Endothelial cell of umbilical vein (primary cell): Measurements from ENCODE around the gene ATXN10. TPM values are rescaled to one million over a fixed set of nuclear protein-coding genes. Genes with fewer than 3 reads are reported as not detected.

ENCODE experiments used
- BruUV-seq: library from RNA; stranded (reverse); fragments of 400-500 nt; replicated peaks from 2 replicates; lab custom pipeline; 2021; lab: Mats Ljungman, UMichigan
- CTCF ChIA-PET: fragments of 300-600, 350-600 bp; sonication (Branson Sonifier 250); formaldehyde crosslinking; loops from one replicate; lab custom pipeline; 2021; ENCODE audit warnings: antibody characterized with exemption, inconsistent platforms; lab: Charles Lee
- POLR2A ChIA-PET: fragments of 300-600, 350-600 bp; sonication (Branson Sonifier 250); formaldehyde crosslinking; loops from one replicate; lab custom pipeline; 2021; ENCODE audit warnings: antibody characterized with exemption, inconsistent platforms; lab: Charles Lee
- DNase-seq: peaks from one replicate; pipeline ENCODE4 v3.0.0-alpha.2; 2011; ENCODE audit warnings: low read depth, low spot score
- FAIRE-seq: peaks from 2 replicates; lab custom pipeline; 2011; peaks lifted over from hg19 to GRCh38; lab: Jason Lieb, UNC
- H2AFZ ChIP-seq: 2 replicates; pipeline ENCODE4 v1.6.0; 2012; ENCODE audit warnings: low read depth, low read length, control low read depth, inconsistent platforms
- H3K27ac ChIP-seq: 2 replicates; pipeline ENCODE4 v1.5.1; 2011; ENCODE audit warnings: low read depth, mild to moderate bottlenecking, control low read depth, low read length, moderate library complexity; ENCODE audit not compliant: insufficient read depth
- H3K27me3 ChIP-seq, 2 experiments: 2 replicates each; pipeline versions ENCODE4 v1.6.0 to v1.6.1; 2011; ENCODE audit warnings: low read length in 2 of 2, mixed read lengths in 1 of 2; ENCODE audit not compliant: control insufficient read depth in 2 of 2, insufficient read depth in 2 of 2
- H3K36me3 ChIP-seq, 2 experiments: 2 replicates in 1 of 2; 3 replicates in 1 of 2; pipeline ENCODE4 v1.5.1; 2011; ENCODE audit warnings: low read length in 2 of 2, mild to moderate bottlenecking in 1 of 2, moderate library complexity in 1 of 2; ENCODE audit not compliant: control insufficient read depth in 2 of 2, insufficient read depth in 2 of 2; ENCODE audit errors: extremely low read depth in 1 of 2
- H3K4me1 ChIP-seq: 3 replicates; pipeline ENCODE4 v1.5.1; 2011; ENCODE audit warnings: mild to moderate bottlenecking, low read length; ENCODE audit not compliant: control insufficient read depth, insufficient read depth; ENCODE audit errors: extremely low read depth
- H3K4me2 ChIP-seq: 2 replicates; pipeline ENCODE4 v1.6.1; 2011; ENCODE audit warnings: low read length, control low read depth, mixed read lengths; ENCODE audit not compliant: insufficient read depth
- H3K4me3 ChIP-seq, 3 experiments: fragments of 200-600 bp in 1 of 3; sonication (generic), shearing (Covaris generic) in 1 of 3; replicated peaks in 1 of 3; 2 replicates each; pipeline ENCODE4 v1.5.1; 2011 to 2016; ENCODE audit warnings: control low read depth in 3 of 3, low read length in 3 of 3, mild to moderate bottlenecking in 2 of 3, inconsistent platforms in 1 of 3, low read depth in 1 of 3, moderate library complexity in 1 of 3; ENCODE audit not compliant: insufficient read depth in 1 of 3
- H3K79me2 ChIP-seq: 2 replicates; pipeline ENCODE4 v1.6.0; 2012; ENCODE audit warnings: low read length, inconsistent platforms; ENCODE audit not compliant: control insufficient read depth, insufficient read depth
- H3K9ac ChIP-seq: replicated peaks from 2 replicates; pipeline ENCODE3; 2011; ENCODE audit warnings: low read length, control low read depth; ENCODE audit not compliant: insufficient read depth; ENCODE audit errors: extremely low read depth
- H3K9me1 ChIP-seq: replicated peaks from 3 replicates; pipeline ENCODE4 v1.6.0; 2011; ENCODE audit warnings: mild to moderate bottlenecking, low read length; ENCODE audit not compliant: control insufficient read depth, insufficient read depth; ENCODE audit errors: extremely low read depth
- H3K9me3 ChIP-seq: replicated peaks from 2 replicates; pipeline ENCODE4 v1.5.1; 2012; ENCODE audit warnings: low read length, inconsistent platforms; ENCODE audit not compliant: control insufficient read depth, insufficient read depth
- H4K20me1 ChIP-seq: replicated peaks from 2 replicates; pipeline ENCODE3; 2011; ENCODE audit warnings: mild to moderate bottlenecking, low read length; ENCODE audit not compliant: control insufficient read depth, insufficient read depth; ENCODE audit errors: extremely low read depth
- CTCF ChIP-seq, 2 donors: IDR thresholded peaks; 1 replicate in 1 of 2; 2 replicates in 1 of 2; pipeline ENCODE4 v1.5.1; 2011; ENCODE audit warnings: low read length in 2 of 2, mild to moderate bottlenecking in 2 of 2, moderate library complexity in 2 of 2, control low read depth in 1 of 2, inconsistent platforms in 1 of 2, low read depth in 1 of 2; ENCODE audit not compliant: insufficient read depth in 1 of 2; ENCODE audit errors: extremely low read depth in 1 of 2
- EZH2 ChIP-seq: IDR thresholded peaks from 2 replicates; pipeline ENCODE4 v1.6.1; 2012; ENCODE audit warnings: borderline replicate concordance, low read depth, mild to moderate bottlenecking, moderate library complexity, low read length, inconsistent platforms; ENCODE audit not compliant: severe bottlenecking
- FOS ChIP-seq: IDR thresholded peaks from 2 replicates; pipeline ENCODE4 v1.6.1; 2011; ENCODE audit warnings: mild to moderate bottlenecking, low read length, moderate library complexity, borderline replicate concordance; ENCODE audit not compliant: insufficient read depth
- GATA2 ChIP-seq: IDR thresholded peaks from 2 replicates; pipeline ENCODE4 v1.7.0; 2011; ENCODE audit warnings: low read depth, mild to moderate bottlenecking, moderate library complexity, mixed read lengths, low read length; ENCODE audit not compliant: insufficient read length, insufficient read depth
- JUN ChIP-seq: IDR thresholded peaks from 2 replicates; pipeline ENCODE4 v1.6.1; 2011; ENCODE audit warnings: borderline replicate concordance, low read depth; ENCODE audit not compliant: insufficient read length, insufficient read depth
- MAX ChIP-seq: IDR thresholded peaks from 2 replicates; pipeline ENCODE4 v1.6.1; 2011; ENCODE audit not compliant: insufficient read depth, insufficient read length
- MYC ChIP-seq: IDR thresholded peaks from one replicate; pipeline ENCODE4 v1.6.1; 2011; ENCODE audit warnings: mild to moderate bottlenecking, low read depth, low read length
- POLR2A ChIP-seq: IDR thresholded peaks from 2 replicates; pipeline ENCODE4 v1.6.1; 2012; ENCODE audit warnings: low read depth, mild to moderate bottlenecking, control low read depth, low read length
- POLR2AphosphoS5 ChIP-seq: IDR thresholded peaks from 2 replicates; pipeline ENCODE4 v1.6.1; 2012; ENCODE audit warnings: low read depth, mild to moderate bottlenecking, control low read depth, low read length, moderate library complexity; ENCODE audit not compliant: insufficient read depth
- dilution Hi-C: fragments of 300-500 bp; cut with MboI; formaldehyde crosslinking; loops from one replicate; pipeline ENCODE4 v1.15.0; 2019; ENCODE audit warnings: low sequenced_read_pairs; ENCODE audit not compliant: extremely low pct_ligation_motif_present
- intact Hi-C: fragments of 100-400 bp; cut with micrococcal nuclease; formaldehyde crosslinking; loops from one replicate; pipeline ENCODE4 v1.10.0; 2022
- polyA plus RNA-seq, 4 experiments: library from polyadenylated mRNA; depleted of rRNA in 3 of 4; stranded (reverse) in 3 of 4; unstranded in 1 of 4; fragments of >200 nt; gene quantifications; 2 replicates each; pipeline versions ENCODE4 v1.2.1 to v1.2.3, GENCODE V29; 2011 to 2012; ENCODE audit warnings: missing spikeins in 1 of 4
- total RNA-seq: library from RNA; stranded (reverse); gene quantifications from 2 replicates; pipeline ENCODE4 v1.2.3, GENCODE V29; 2021

The ATXN10 gene
- total and polyA plus RNA-seq, 2 donors (not counting 3 experiments of a cell fraction or from before 2014, with no cell fraction given): 73.2 to 91.9 TPM

- H3K4me2 ChIP-seq: no peak overlapping the region
- BruUV-seq: no TSS peak
- no peak overlapping the region for H3K9ac ChIP-seq
- H3K4me1 ChIP-seq: no peaks in the 10 kb centered on the region
- ChIA-PET CTCF (interaction anchor here (1.1 to 1.6 kb wide), 2 partner anchors 15 to 233 kb away, joined by 3 read pairs; no protein-coding TSS in a partner anchor), POLR2A (no interaction called here)
- H3K36me3 ChIP-seq: no peaks in the 10 kb centered on the region
- H3K79me2 ChIP-seq: no peaks in the 10 kb centered on the region
- H3K4me3 ChIP-seq: no peak overlapping the region
- intact Hi-C loops: no loop called here
- H3K27me3 ChIP-seq: peaks cover 30 to 36% of the 10 kb centered on the region in 2 experiments
- H3K9me3 ChIP-seq: no peaks in the 10 kb centered on the region
- no peak overlapping the region for H3K27ac ChIP-seq
- DNase-seq (no peak), FAIRE-seq (no peak)
- dilution Hi-C loops: no loop called here
- no peak overlapping the region for H2AFZ ChIP-seq
- H3K9me1 ChIP-seq: no peaks in the 10 kb centered on the region
- H4K20me1 ChIP-seq: no peaks in the 10 kb centered on the region
- TF ChIP-seq POLR2A: no peak
- TF ChIP-seq EZH2: no peak
- TF ChIP-seq MYC: no peak
- no peak for TF ChIP-seq POLR2AphosphoS5
- no peak for TF ChIP-seq FOS
- TF ChIP-seq CTCF (IDR thresholded peaks at IDR 0.05; ENCODE audit: extremely low read depth in 1 of 2, insufficient read depth in 1 of 2, low read depth in 1 of 2, low read length in 2 of 2): no peak
- TF ChIP-seq GATA2: no peak
- TF ChIP-seq MAX: no peak
- TF ChIP-seq JUN: no peak
These were observed 41.2 kb upstream of the ATXN10 start for GRCh38 chr22:45630436-45630835.
